Nephron (organoid): ENCODE data around the gene PLA2G3.

Experiments
- H3K27ac Mint-ChIP-seq, 3 experiments: 2 replicates each; pipeline ENCODE4 v1.8.0; 2020; ENCODE audit warnings: mixed read lengths in 3 of 3, mild to moderate bottlenecking in 2 of 3, moderate library complexity in 1 of 3
- H3K27me3 Mint-ChIP-seq: 2 replicates; pipeline ENCODE4 v1.8.0; 2021; ENCODE audit warnings: low read depth, mild to moderate bottlenecking, moderate library complexity, mixed read lengths
- H3K36me3 Mint-ChIP-seq: 2 replicates; pipeline ENCODE4 v1.8.0; 2020; ENCODE audit warnings: low read depth, mixed read lengths
- H3K4me1 Mint-ChIP-seq: 2 replicates; pipeline ENCODE4 v1.8.0; 2020; ENCODE audit warnings: mixed read lengths
- H3K4me3 Mint-ChIP-seq, 3 experiments: 2 replicates each; pipeline ENCODE4 v1.8.0; 2020; ENCODE audit warnings: mild to moderate bottlenecking in 3 of 3, mixed read lengths in 3 of 3, moderate library complexity in 2 of 3
- H3K9me3 Mint-ChIP-seq: 2 replicates; pipeline ENCODE4 v1.8.0; 2020; ENCODE audit warnings: mixed read lengths
- CTCF ChIP-seq, 3 experiments: fragments of 200-600 bp; sonication (generic); IDR thresholded peaks; one replicate each; pipeline ENCODE4 v1.5.0; 2021; ENCODE audit warnings: antibody characterized with exemption in 3 of 3; ENCODE audit not compliant: unreplicated experiment in 3 of 3

PLA2G3 gene

DNA sequence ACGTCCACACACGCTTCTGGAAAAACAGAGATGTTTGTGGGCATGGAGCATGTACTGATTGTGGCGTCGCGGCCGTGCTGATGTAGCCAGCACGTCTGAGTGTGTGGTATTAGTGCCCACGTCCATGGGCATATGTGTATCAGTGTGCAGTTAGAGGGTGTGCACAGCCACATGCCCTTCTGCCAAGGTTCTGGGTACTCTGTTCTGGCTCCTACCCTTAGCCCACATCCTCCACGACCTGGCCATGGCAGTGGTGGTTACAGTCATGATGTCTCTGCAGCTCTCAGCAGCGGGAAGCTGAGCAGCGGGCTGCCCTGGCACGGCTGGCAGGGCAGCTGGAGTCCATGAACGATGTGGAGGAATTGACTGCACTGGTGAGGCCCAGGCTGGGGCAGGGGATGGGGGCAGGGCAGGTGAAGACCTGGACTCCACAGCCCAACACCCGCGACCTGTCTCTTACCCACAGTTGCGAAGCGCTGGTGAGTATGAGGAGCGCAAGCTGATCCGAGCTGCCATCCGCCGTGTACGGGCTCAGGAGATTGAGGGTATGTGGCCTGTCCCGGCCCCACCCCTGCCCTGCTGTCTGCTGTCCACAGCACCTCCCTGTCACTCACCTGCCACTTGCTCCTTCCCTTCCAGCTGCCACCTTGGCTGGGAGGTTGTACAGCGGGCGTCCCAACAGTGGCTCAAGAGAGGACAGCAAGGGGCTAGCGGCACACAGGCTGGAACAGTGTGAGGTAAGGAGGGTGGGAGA is 51.9 kb downstream of the PLA2G3 start:
- H3K27me3 Mint-ChIP-seq = no peaks in the 10 kb centered on the region
- no peak for TF ChIP-seq CTCF (IDR thresholded peaks at IDR 0.05; ENCODE audit: unreplicated experiment in 3 of 3)
- H3K4me1 Mint-ChIP-seq = peaks cover 16% of the 10 kb centered on the region
- H3K4me3 Mint-ChIP-seq = no peak overlapping the region
- H3K36me3 Mint-ChIP-seq = no peaks in the 10 kb centered on the region
- no peak overlapping the region for H3K27ac Mint-ChIP-seq
- H3K9me3 Mint-ChIP-seq = no peaks in the 10 kb centered on the region

DNA sequence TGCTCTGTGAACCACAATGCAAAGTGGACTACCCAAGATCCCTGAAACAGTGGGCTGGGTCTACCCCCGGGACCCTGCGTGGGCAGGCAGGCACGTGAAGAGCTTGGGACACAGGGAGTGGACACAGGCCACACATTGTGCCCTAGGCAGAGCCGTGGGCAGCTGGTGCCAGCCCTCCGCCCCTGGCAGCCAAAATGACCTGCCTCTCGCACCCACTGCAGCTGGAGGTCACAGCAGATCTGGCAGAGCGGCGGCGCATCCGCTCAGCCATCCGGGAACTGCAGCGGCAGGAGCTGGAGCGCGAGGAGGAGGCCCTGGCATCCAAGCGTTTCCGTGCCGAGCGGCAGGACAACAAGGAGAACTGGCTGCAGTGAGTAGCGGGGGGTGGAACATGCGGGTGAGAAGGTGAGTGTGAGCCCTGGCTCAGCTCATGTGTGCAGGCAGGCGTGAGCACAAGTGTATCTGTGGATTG is 52.5 kb downstream of the PLA2G3 start:
- Mint-ChIP-seq H3K4me1 (peaks cover 22% of the 10 kb centered on the region), H3K36me3 (no peaks in the 10 kb centered on the region), H3K9me3 (no peaks in the 10 kb centered on the region), H3K4me3 (no peak overlapping the region), H3K27ac (no peak overlapping the region), H3K27me3 (no peaks in the 10 kb centered on the region)
- TF ChIP-seq CTCF (IDR thresholded peaks at IDR 0.05; ENCODE audit: unreplicated experiment in 3 of 3) = no peak

GRCh38 chr22:31086703-31087330 is 53.5 kb downstream of the PLA2G3 start:
- TF ChIP-seq CTCF (IDR thresholded peaks at IDR 0.05; ENCODE audit: unreplicated experiment in 3 of 3) = no peak
- Mint-ChIP-seq H3K27me3 (no peaks in the 10 kb centered on the region), H3K4me1 (peaks cover 31% of the 10 kb centered on the region), H3K4me3 (peak overlapping the region; percentile 29 to 78 (median 75)), H3K36me3 (no peaks in the 10 kb centered on the region), H3K9me3 (no peaks in the 10 kb centered on the region), H3K27ac (peak overlapping the region in 2 of 3 experiments; percentile 28 to 67)

DNA sequence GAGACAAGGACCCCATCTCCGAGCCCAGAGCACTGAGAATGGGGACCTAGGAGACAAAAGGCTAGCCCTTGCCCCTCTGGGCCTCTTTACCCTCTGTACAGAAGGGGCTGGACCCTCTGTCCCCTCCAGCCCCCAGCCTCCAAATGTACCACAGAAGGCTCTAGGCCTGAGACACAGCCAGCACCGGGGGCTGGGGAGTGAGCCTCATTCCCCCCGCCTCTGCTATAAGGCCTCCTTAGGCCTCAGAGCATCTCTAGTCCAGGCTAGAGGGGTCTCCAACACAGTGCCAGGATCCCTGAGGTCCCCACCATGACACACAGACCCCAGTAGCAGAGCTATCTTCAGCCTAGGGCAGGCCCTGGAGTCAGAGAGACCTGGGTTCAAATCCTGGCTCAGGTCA is 54.4 kb downstream of the PLA2G3 start:
- no peaks in the 10 kb centered on the region for H3K27me3 Mint-ChIP-seq
- peak overlapping the region in 1 of 3 experiments; percentile 67 for H3K27ac Mint-ChIP-seq
- peaks cover 35% of the 10 kb centered on the region for H3K4me1 Mint-ChIP-seq
- TF ChIP-seq CTCF (IDR thresholded peaks at IDR 0.05; ENCODE audit: unreplicated experiment in 3 of 3) = no peak
- H3K9me3 Mint-ChIP-seq = no peaks in the 10 kb centered on the region
- no peaks in the 10 kb centered on the region for H3K36me3 Mint-ChIP-seq
- H3K4me3 Mint-ChIP-seq = peak overlapping the region; percentile 29 to 84 (median 73)

DNA sequence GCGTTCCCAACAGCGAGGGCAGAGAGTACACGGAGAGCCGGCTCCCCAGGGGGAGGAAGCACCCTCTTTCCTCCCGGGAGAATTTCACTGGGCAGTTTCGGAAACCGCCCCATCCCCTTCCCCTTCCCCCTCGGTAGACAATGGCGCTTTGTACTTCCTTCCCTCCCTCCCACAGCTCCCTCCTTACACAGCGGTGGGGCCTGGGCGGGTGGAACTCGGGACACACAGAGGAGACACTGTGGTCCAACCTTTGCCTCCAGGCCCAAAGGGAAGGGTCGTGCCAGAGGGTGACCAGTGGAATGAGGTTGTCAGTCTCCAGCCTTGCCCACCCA is 54.8 kb downstream of the PLA2G3 start:
- H3K27me3 Mint-ChIP-seq = no peaks in the 10 kb centered on the region
- no peaks in the 10 kb centered on the region for H3K36me3 Mint-ChIP-seq
- peak overlapping the region; percentile 81 to 92 (median 84) for H3K4me3 Mint-ChIP-seq
- H3K27ac Mint-ChIP-seq = peak overlapping the region in 2 of 3 experiments; percentile 50 to 57
- H3K4me1 Mint-ChIP-seq = peaks cover 39% of the 10 kb centered on the region
- H3K9me3 Mint-ChIP-seq = no peaks in the 10 kb centered on the region
- peak in 2 of 3 experiments; percentile 3 to 42 for TF ChIP-seq CTCF (IDR thresholded peaks at IDR 0.05; ENCODE audit: unreplicated experiment in 3 of 3)
